GM19035 (cell line): Measurements from ENCODE around the gene UTP14C.
"Not testable (repeated sequence)": the region's sequence is repeated elsewhere in the genome, so short reads cannot be mapped to it uniquely, and the experiment has no call there.

Experiments
- ATAC-seq: cut with Tn5 transposase; IDR thresholded peaks from one replicate; pipeline ENCODE4 v1.9.1; 2021; ENCODE audit not compliant: unreplicated experiment

Gene UTP14C

GRCh38 chr13:52043675-52044074 lies 19.2 kb downstream of the UTP14C start:
- ATAC-seq, result no peak

GRCh38 chr13:52047463-52047862 lies 23.0 kb downstream of the UTP14C start:
- no peak for ATAC-seq

- ATAC-seq, result no peak
These were observed 24.0 kb downstream of the UTP14C start for GRCh38 chr13:52048516-52048915.

- ATAC-seq, result no peak
These were observed 26.9 kb downstream of the UTP14C start for GRCh38 chr13:52051400-52051799.

- no peak for ATAC-seq
These were observed 29.0 kb downstream of the UTP14C start for GRCh38 chr13:52053460-52053859.

- not testable (repeated sequence) for ATAC-seq
These were observed 36.6 kb downstream of the UTP14C start for GRCh38 chr13:52061064-52061463.

GRCh38 chr13:52061587-52061986 lies 37.1 kb downstream of the UTP14C start:
- ATAC-seq, result no peak

- no peak for ATAC-seq
These were observed 42.7 kb downstream of the UTP14C start for GRCh38 chr13:52067237-52067636.

GRCh38 chr13:52070929-52071523 lies 46.5 kb downstream of the UTP14C start:
- no peak for ATAC-seq
